Stimulated activated CD4-positive, alpha-beta T cell treated with anti-CD3 and anti-CD28 coated beads, Interleukin-4, amount 100 ng/mL, for 24 hours (primary cell): ENCODE results near the gene BLM.

Experiments used
- DNase-seq: peaks from one replicate; pipeline ENCODE4 v3.0.0-alpha.2; 2020

The BLM gene

GRCh38 chr15:90691982-90692773 is 25.0 kb upstream of the BLM start:
- no peak for DNase-seq

- no peak for DNase-seq
Measured at GRCh38 chr15:90694987-90695386, 22.2 kb upstream of the BLM start.

- DNase-seq: no peak
Measured at GRCh38 chr15:90697175-90697574, 20.0 kb upstream of the BLM start.

- no peak for DNase-seq
Measured at GRCh38 chr15:90698629-90699028, 18.5 kb upstream of the BLM start.

GRCh38 chr15:90701048-90701447 is 16.1 kb upstream of the BLM start:
- DNase-seq: no peak

- no peak for DNase-seq
Measured at GRCh38 chr15:90701880-90702630, 15.1 kb upstream of the BLM start.

- no peak for DNase-seq
Measured at GRCh38 chr15:90703455-90703854, 13.7 kb upstream of the BLM start.

GRCh38 chr15:90705212-90705611 is 11.9 kb upstream of the BLM start:
- no peak for DNase-seq

- no peak for DNase-seq
Measured at GRCh38 chr15:90706394-90707327, 10.5 kb upstream of the BLM start.

GRCh38 chr15:90707489-90707888 is 9.7 kb upstream of the BLM start:
- DNase-seq: no peak

GRCh38 chr15:90708516-90708915 is 8.6 kb upstream of the BLM start:
- no peak for DNase-seq

GRCh38 chr15:90709278-90709677 is 7.9 kb upstream of the BLM start:
- no peak for DNase-seq

GRCh38 chr15:90710436-90711027 is 6.6 kb upstream of the BLM start:
- DNase-seq: no peak

- no peak for DNase-seq
Measured at GRCh38 chr15:90711418-90711824, 5.7 kb upstream of the BLM start.

- DNase-seq: no peak
Measured at GRCh38 chr15:90711842-90712241, 5.3 kb upstream of the BLM start.

GRCh38 chr15:90713081-90713480 is 4.1 kb upstream of the BLM start:
- DNase-seq: no peak

GRCh38 chr15:90716317-90716975 is 700 bp upstream of the BLM start:
- DNase-seq: no peak

GRCh38 chr15:90718232-90718631 is 1.1 kb downstream of the BLM start:
- no peak for DNase-seq

GRCh38 chr15:90720131-90720530 is 3.0 kb downstream of the BLM start:
- no peak for DNase-seq

GRCh38 chr15:90729261-90729660 is 12.1 kb downstream of the BLM start:
- DNase-seq: no peak

GRCh38 chr15:90730290-90730689 is 13.1 kb downstream of the BLM start:
- DNase-seq: no peak

- no peak for DNase-seq
Measured at GRCh38 chr15:90735923-90736322, 18.8 kb downstream of the BLM start.
